HG03575 (cell line): ENCODE results near the gene ZMIZ2.
"Not testable (repeated sequence)": the region's sequence is repeated elsewhere in the genome, so short reads cannot be mapped to it uniquely, and the experiment has no call there.

Experiments
- ATAC-seq: cut with Tn5 transposase; IDR thresholded peaks from one replicate; pipeline ENCODE4 v1.9.1; 2021; ENCODE audit not compliant: unreplicated experiment, insufficient number of reproducible peaks, low FRiP score; ENCODE audit errors: extremely low read depth

ZMIZ2 gene, protein sequence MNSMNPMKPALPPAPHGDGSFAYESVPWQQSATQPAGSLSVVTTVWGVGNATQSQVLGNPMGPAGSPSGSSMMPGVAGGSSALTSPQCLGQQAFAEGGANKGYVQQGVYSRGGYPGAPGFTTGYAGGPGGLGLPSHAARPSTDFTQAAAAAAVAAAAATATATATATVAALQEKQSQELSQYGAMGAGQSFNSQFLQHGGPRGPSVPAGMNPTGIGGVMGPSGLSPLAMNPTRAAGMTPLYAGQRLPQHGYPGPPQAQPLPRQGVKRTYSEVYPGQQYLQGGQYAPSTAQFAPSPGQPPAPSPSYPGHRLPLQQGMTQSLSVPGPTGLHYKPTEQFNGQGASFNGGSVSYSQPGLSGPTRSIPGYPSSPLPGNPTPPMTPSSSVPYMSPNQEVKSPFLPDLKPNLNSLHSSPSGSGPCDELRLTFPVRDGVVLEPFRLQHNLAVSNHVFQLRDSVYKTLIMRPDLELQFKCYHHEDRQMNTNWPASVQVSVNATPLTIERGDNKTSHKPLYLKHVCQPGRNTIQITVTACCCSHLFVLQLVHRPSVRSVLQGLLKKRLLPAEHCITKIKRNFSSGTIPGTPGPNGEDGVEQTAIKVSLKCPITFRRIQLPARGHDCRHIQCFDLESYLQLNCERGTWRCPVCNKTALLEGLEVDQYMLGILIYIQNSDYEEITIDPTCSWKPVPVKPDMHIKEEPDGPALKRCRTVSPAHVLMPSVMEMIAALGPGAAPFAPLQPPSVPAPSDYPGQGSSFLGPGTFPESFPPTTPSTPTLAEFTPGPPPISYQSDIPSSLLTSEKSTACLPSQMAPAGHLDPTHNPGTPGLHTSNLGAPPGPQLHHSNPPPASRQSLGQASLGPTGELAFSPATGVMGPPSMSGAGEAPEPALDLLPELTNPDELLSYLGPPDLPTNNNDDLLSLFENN

DNA sequence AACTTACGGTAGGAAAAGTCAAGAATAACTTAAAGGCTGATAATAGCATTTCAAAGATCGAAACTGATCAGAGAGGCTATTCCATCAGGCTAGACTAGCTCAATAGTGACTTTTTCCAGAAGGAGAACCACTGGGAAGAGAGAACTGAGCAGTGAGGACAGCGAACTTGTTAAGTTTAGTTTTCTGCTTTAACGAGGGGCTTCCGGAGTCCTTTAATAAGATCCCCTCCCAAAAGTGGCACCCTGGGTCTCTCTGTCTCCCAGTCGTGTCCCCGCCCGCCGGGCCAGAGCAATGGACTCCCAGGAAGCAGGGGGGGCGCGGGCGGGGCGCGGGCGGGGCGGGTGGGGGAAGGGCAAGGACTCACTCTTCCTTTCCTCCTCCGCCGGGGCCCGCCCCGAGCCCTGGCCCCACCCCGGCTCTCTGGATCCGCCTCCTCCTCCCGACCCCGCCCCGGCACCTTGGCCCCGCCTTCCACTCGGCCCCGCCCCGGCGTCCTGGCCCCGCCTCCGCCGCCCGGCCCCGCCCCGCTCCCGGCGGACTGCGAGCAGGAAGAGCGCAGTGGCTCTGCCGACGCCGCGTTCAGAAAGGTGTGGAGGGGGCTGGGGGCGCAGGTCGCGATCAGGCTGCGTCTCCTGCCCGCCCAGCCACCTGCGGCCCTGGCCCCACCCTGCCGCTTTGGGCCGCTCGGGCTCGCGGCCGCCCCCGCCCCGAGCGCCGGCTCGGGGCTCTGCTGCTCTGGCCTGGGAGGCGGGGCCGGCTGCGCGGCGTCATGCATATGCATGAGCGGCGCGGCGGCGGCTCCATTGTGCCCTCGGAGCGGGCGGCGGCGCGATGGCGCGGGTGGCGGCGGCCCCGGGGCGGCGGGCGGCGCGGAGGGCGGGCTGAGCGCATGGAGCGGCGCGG, at the start of gene ZMIZ2:
Gene ZMIZ2, plus strand, starts transcription at position 803 of the 903 bp plus-strand sequence. CDS start 7,403 bp downstream, outside the sequence.
- ATAC-seq = no peak

GRCh38 chr7:44699598-44699997, 49.0 kb upstream of the ZMIZ2 start:
- not testable (repeated sequence) for ATAC-seq

GRCh38 chr7:44700322-44700721, 48.3 kb upstream of the ZMIZ2 start:
- ATAC-seq = no peak

DNA sequence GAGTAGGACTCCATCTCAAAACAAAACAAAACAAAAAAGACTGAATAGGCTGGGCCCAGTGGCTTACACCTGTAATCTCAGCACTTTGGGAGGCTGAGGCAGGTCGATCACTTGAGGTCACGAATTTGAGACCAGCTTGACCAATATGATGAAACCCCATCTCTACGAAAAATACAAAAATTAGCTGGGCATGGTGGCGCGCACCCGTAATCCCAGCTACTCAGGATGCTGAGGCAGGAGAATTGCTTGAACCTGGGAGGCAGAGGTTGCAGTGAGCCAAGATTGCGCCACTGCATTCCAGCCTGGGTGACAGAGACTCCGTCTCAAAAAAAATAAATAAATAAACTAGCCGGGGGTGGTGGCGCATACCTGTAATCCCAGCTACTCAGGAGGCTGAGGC, 45.3 kb upstream of the ZMIZ2 start:
- not testable (repeated sequence) for ATAC-seq

- ATAC-seq = no peak
Observed at GRCh38 chr7:44703921-44704320, 44.7 kb upstream of the ZMIZ2 start.

DNA sequence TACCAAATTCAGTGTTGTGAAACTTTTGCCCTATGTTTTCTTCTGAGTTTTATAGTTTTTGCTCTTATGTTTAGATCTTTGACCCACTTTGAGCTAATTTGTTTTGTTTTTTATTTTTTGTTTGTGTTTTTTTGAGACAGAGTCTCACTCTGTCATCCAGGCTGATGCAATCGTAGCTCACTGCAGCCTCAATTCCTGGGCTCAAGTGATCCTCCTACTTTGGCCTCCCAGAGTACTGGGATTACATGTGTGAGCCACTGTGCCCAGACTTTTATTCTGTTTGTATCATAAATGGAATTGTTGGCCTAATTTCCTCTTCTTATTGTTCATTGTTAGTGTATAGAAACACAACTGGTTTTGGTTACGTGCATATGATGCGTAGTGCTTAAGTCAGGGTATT, 43.2 kb upstream of the ZMIZ2 start:
- no peak for ATAC-seq

DNA sequence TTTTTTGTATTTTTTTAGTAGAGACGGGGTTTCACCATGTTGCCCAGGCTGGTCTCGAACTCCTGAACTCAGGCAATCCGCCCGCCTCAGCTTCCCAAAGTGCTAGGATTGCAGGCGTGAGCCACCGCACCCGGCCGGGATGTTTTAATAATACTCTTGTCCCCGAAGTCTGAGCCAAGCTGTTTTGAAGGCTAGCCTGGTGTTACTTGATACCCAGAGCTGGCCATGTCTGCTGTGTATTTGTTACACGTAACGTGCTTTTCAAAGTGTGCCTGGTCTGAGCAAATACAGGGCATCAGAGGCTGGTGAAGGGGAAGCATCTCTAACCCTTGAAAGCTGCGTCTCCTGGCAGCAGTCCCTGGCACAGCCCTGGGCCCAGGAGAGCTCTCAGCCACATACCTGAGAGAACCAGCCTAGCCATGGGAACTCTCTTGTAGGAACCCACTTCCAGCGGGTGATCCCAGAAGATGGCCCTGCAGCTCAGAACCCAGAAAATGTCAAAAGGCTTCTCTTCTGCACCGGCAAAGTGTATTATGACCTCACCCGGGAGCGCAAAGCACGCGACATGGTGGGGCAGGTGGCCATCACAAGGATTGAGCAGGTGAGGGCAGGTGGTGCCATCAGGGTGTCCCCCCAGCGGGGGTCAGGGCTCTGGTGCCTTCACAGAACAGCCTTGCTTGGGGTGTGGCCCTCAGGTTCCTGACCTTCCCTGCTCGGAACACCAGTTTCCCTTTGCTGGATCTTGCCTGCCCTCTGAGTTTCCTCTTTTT, 41.7 kb upstream of the ZMIZ2 start:
- no peak for ATAC-seq

GRCh38 chr7:44707558-44708230, 41.0 kb upstream of the ZMIZ2 start:
- no peak for ATAC-seq

DNA sequence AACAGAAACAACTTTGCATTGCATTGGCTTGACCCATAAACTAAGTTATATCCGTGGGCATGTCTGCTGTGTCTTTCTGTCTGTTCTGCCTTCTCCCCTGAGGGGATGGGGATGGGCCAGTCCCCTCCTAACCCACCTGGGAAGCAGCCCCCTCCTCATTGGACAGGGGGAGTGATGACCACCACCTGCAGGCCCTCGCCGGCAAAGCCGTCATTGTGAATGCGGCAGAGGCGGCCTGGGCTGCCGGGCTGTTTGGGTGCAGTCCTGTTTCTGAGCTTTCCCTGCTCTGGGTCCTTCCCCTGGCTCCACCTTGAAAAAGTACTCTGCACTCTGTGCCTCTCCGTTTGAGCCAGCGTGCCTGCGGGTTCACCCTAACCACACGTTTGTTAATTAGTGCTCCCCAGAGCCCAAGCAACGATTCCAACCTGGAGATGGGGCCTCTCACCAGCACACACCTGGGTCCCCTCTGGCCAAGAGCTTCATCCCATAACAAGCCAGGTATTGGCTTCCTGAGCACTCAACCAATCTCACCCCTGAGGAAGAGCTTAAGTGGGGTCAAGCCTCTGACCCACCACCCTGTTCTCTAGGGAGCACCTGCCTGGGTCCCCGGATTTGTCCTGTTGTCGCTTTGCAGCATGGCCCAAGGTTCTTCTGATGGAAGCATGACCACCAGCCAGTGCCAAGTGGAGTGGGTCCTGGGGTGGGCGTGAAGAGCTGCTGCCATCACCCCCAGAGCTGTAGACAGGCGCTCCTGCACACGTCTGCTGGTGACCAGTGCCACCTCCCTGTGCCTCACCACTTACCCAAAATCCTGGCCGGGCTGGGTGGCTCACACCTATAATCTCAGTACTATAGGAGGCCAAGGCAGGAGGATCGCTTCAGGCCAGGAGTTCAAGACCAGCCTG, 39.4 kb upstream of the ZMIZ2 start:
- ATAC-seq = no peak

- ATAC-seq = no peak
Observed at GRCh38 chr7:44709945-44710596, 38.6 kb upstream of the ZMIZ2 start.

GRCh38 chr7:44711528-44711927, 37.1 kb upstream of the ZMIZ2 start:
- ATAC-seq = no peak

DNA sequence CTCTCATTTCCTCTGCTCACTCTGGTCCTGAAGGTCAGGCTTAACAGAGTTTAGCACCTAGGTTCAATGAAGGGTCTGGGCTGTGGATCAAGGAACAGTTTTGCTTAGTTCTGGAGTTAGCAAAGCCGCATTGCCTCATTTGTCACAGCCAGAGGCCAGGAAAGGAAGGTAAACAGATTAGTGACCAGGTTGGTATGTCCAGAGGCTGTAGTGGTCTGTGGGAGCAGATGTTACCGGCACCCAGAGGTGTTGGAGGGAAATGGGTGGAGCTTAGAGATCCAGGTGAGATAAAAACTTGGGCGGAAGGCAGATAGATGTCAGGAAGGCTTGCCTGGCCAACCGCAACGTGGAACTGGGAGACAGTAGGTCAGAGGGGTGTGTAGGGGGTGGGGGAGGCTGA, 36.6 kb upstream of the ZMIZ2 start:
- ATAC-seq = no peak

- no peak for ATAC-seq
Observed at GRCh38 chr7:44713141-44713540, 35.5 kb upstream of the ZMIZ2 start.

GRCh38 chr7:44713680-44714335, 34.8 kb upstream of the ZMIZ2 start:
- no peak for ATAC-seq

- ATAC-seq = no peak
Observed at GRCh38 chr7:44716205-44716604, 32.4 kb upstream of the ZMIZ2 start.

GRCh38 chr7:44720301-44720700, 28.3 kb upstream of the ZMIZ2 start:
- ATAC-seq = no peak
